Stomach (tissue), 9 donors: Measurements from ENCODE around the gene RRAS2. TPM values are rescaled to one million over a fixed set of nuclear protein-coding genes. Genes with fewer than 3 reads are reported as not detected.

Experiments used
- DNase-seq, 2 donors: peaks; one replicate each; pipeline versions ENCODE4 v3.0.0 to v3.0.0-alpha.2; 2013 to 2019
- H3K27ac ChIP-seq, 5 donors: fragments of 200-600 bp in 4 of 5; sonication (generic) in 4 of 5; one replicate each; pipeline ENCODE4 v1.5.1; 2013 to 2019; ENCODE audit warnings: mild to moderate bottlenecking in 1 of 5, moderate library complexity in 1 of 5
- H3K27me3 ChIP-seq, 3 donors: fragments of 200-600 bp; sonication (generic); one replicate each; pipeline ENCODE4 v1.5.1; 2017 to 2019; ENCODE audit warnings: mixed run types in 1 of 3
- H3K36me3 ChIP-seq, 4 donors: fragments of 200-600 bp; sonication (generic); 1 replicate in 3 of 4; 2 replicates in 1 of 4; pipeline ENCODE4 v1.5.1; 2016 to 2019
- H3K4me1 ChIP-seq, 4 donors: fragments of 200-600 bp; sonication (generic); one replicate each; pipeline ENCODE4 v1.5.1; 2016 to 2019
- H3K4me3 ChIP-seq, 4 donors: fragments of 200-600 bp; sonication (generic) in 3 of 4; one replicate each; pipeline ENCODE4 v1.5.1; 2016 to 2019; ENCODE audit warnings: mild to moderate bottlenecking in 1 of 4
- H3K9me3 ChIP-seq, 4 donors: fragments of 200-600 bp; sonication (generic); one replicate each; pipeline ENCODE4 v1.5.1; 2016 to 2019
- EP300 ChIP-seq: sonication (generic); formaldehyde crosslinking; IDR thresholded peaks from one replicate; pipeline ENCODE4 v1.6.1; 2017; ENCODE audit warnings: antibody characterized with exemption
- POLR2A ChIP-seq, 4 donors: fragments of 450-650 bp; IDR thresholded peaks; one replicate each; pipeline ENCODE4 v1.6.1; 2016; ENCODE audit warnings: antibody characterized with exemption in 4 of 4, control low read depth in 2 of 4, mild to moderate bottlenecking in 1 of 4, moderate library complexity in 1 of 4
- POLR2AphosphoS5 ChIP-seq, 3 donors: sonication (generic); formaldehyde crosslinking; IDR thresholded peaks; one replicate each; pipeline ENCODE4 v1.6.1; 2016; ENCODE audit warnings: antibody characterized with exemption in 3 of 3
- WGBS, 5 donors: extraction: QIAGEN DNeasy Blood & Tissue Kit in 3 of 5; methylation state at CpG; one replicate each; pipeline versions ENCODE4 v1.1.5 to v1.1.7; 2013 to 2018; 5-methylcytosine and 5-hydroxymethylcytosine counted together
- intact Hi-C: fragments of 100-400 bp; cut with DNase I; formaldehyde crosslinking; loops from one replicate; pipeline ENCODE4 v1.15.1; 2023; ENCODE audit warnings: low total_unique reads
- polyA plus RNA-seq, 3 donors: library from polyadenylated mRNA; stranded (reverse); fragments of 200-250 nt; gene quantifications; one replicate each; pipeline ENCODE4 v1.2.3, GENCODE V29; 2013
- total RNA-seq, 5 donors: library from RNA; depleted of rRNA; stranded (reverse); fragments of >200 nt; gene quantifications; one replicate each; pipeline versions ENCODE4 v1.1.0 to v1.2.3, GENCODE V29; 2014 to 2016
- TF ChIP-seq, protein P1 (sequence below), 7 experiments: fragments of 450-650 bp in 4 of 7; fragments of 200-600 bp in 3 of 7; sonication (generic) in 3 of 7; IDR thresholded peaks; one replicate each; pipeline ENCODE4 v1.5.1; 2016 to 2019; ENCODE audit warnings: antibody characterized with exemption in 7 of 7, control low read depth in 2 of 7, mild to moderate bottlenecking in 1 of 7
- donor health status: healthy with polysubstance abuse.
- donor health status: Bipolar disorder and iron deficiency.
- donor health status: healthy.

The RRAS2 gene
- total and polyA plus RNA-seq, 8 donors, result 1.2 to 65.0 (median 19.3) TPM

DNA sequence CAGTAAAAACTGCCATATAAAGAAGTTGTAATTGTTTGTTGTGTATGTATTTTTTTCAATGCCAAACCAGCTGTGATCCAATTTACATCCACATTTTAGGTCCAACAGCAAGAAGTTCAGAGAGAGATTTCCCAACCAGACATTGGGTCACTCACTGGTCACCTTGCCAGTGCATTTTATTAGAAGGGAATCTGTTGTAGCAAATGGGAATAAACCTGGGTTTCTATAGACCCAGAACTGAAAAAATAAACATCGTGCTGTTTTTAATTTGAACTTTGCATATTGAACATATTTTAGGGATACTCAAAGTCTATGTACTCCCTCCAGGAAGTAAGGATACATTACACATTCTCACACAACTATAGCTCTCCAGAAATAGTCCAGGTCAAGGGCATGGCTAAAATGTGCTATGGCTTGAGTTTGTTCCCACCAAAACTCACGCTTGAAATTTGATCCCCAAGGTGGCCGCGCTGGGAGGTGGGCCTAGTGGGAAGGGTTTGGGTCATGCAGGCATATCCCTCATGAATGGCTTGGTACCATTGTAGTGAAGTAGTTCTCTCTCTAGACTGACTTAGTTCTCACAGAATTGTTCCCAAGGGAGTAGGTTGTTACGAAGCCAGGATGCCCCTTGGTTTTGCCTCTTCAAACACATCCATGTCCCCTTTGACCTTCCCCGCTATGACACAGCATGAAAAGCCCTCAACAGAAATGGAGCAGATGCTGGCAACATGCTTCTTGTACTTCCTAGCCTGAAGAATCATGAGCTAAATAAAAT, 90.9 kb downstream of the RRAS2 start:
- no peak overlapping the region for H3K27ac ChIP-seq
- DNase-seq, result no peak
- H3K4me1 ChIP-seq, result peaks cover 0 to 9% (median 0%) of the 10 kb centered on the region in 4 donors
- intact Hi-C loops, result no loop called here
- no peak for TF ChIP-seq EP300
- no peak for TF ChIP-seq POLR2AphosphoS5 (IDR thresholded peaks at IDR 0.05)
- TF ChIP-seq, protein P1, sequence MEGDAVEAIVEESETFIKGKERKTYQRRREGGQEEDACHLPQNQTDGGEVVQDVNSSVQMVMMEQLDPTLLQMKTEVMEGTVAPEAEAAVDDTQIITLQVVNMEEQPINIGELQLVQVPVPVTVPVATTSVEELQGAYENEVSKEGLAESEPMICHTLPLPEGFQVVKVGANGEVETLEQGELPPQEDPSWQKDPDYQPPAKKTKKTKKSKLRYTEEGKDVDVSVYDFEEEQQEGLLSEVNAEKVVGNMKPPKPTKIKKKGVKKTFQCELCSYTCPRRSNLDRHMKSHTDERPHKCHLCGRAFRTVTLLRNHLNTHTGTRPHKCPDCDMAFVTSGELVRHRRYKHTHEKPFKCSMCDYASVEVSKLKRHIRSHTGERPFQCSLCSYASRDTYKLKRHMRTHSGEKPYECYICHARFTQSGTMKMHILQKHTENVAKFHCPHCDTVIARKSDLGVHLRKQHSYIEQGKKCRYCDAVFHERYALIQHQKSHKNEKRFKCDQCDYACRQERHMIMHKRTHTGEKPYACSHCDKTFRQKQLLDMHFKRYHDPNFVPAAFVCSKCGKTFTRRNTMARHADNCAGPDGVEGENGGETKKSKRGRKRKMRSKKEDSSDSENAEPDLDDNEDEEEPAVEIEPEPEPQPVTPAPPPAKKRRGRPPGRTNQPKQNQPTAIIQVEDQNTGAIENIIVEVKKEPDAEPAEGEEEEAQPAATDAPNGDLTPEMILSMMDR (IDR thresholded peaks at IDR 0.05), result no peak
- TF ChIP-seq POLR2A (IDR thresholded peaks at IDR 0.05), result no peak
- WGBS, 5 donors, result 83 to 97% (median 91%) methylated on average over 6 of the region's 6 CpGs
- H3K9me3 ChIP-seq, result no peaks in the 10 kb centered on the region
- H3K36me3 ChIP-seq, result peaks cover 9 to 47% (median 20%) of the 10 kb centered on the region in 4 donors
- H3K4me3 ChIP-seq, result no peak overlapping the region
- H3K27me3 ChIP-seq, result no peaks in the 10 kb centered on the region

- Histone ChIP-seq H3K4me3 (no peak overlapping the region), H3K9me3 (no peaks in the 10 kb centered on the region), H3K27ac (no peak overlapping the region), H3K4me1 (peaks cover 0 to 4% (median 2%) of the 10 kb centered on the region in 4 donors), H3K36me3 (peaks cover 9 to 57% (median 25%) of the 10 kb centered on the region in 4 donors), H3K27me3 (no peaks in the 10 kb centered on the region)
- no peak for DNase-seq
- no peak for TF ChIP-seq POLR2A (IDR thresholded peaks at IDR 0.05)
- TF ChIP-seq, protein P1 (IDR thresholded peaks at IDR 0.05), result no peak
- no peak for TF ChIP-seq EP300
- no peak for TF ChIP-seq POLR2AphosphoS5 (IDR thresholded peaks at IDR 0.05)
- 80 to 91% (median 88%) methylated on average over 1 of the region's 1 CpG for WGBS, 5 donors
- intact Hi-C loops, result no loop called here
Measured at GRCh38 chr11:14266622-14267021, 92.4 kb downstream of the RRAS2 start.

GRCh38 chr11:14264966-14265365, 94.0 kb downstream of the RRAS2 start:
- no peak for TF ChIP-seq POLR2A (IDR thresholded peaks at IDR 0.05)
- no peak for TF ChIP-seq POLR2AphosphoS5 (IDR thresholded peaks at IDR 0.05)
- no peak for TF ChIP-seq EP300
- TF ChIP-seq, protein P1 (IDR thresholded peaks at IDR 0.05), result no peak
- H3K27me3 ChIP-seq, result no peaks in the 10 kb centered on the region
- no peak overlapping the region for H3K4me3 ChIP-seq
- peaks cover 0 to 18% (median 12%) of the 10 kb centered on the region in 4 donors for H3K4me1 ChIP-seq
- WGBS, 5 donors, result 89 to 98% (median 94%) methylated on average over 2 of the region's 2 CpGs
- H3K27ac ChIP-seq, result no peak overlapping the region
- intact Hi-C loops, result no loop called here
- no peaks in the 10 kb centered on the region for H3K9me3 ChIP-seq
- no peak for DNase-seq
- H3K36me3 ChIP-seq, result peaks cover 9 to 57% (median 26%) of the 10 kb centered on the region in 4 donors

DNA sequence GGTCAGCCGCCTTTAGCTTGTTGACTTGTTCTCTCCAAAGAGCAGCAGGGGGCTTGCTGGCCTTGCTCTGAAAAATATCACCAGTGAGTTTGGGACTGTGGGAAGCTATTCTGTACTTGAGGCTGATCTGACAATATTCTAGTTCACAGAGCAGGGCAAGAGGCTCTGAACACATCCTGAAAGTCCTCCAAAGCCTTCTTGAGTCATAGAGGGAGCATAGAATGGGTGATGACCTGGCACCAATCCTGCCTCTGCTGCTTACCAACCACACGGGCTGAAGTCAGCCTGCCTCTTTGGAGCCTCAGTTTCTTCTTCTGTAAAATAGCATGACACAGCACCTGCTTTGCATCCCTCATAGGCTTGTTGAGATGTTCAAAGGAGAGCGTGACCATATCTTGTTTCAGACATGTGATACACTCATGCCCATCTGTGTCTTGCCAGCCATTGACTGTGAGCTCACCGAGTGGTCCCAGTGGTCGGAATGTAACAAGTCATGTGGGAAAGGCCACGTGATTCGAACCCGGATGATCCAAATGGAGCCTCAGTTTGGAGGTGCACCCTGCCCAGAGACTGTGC, 96.6 kb downstream of the RRAS2 start:
- no peak for TF ChIP-seq POLR2AphosphoS5 (IDR thresholded peaks at IDR 0.05)
- no peak for TF ChIP-seq EP300
- DNase-seq, result no peak
- Histone ChIP-seq H3K27me3 (peaks cover 0 to 8% (median 0%) of the 10 kb centered on the region in 3 donors), H3K36me3 (peaks cover 13 to 71% (median 30%) of the 10 kb centered on the region in 4 donors), H3K4me3 (no peak overlapping the region), H3K27ac (no peak overlapping the region), H3K9me3 (no peaks in the 10 kb centered on the region), H3K4me1 (peaks cover 0 to 44% (median 26%) of the 10 kb centered on the region in 4 donors)
- 81 to 92% (median 88%) methylated on average over 8 of the region's 8 CpGs for WGBS, 5 donors
- intact Hi-C loops, result no loop called here
